ENCODE measurements around the gene KDELR3.

The KDELR3 gene

GRCh38 chr22:38432264-38432663 is 35.6 kb upstream of the KDELR3 start:
- Histone ChIP-seq H3K4me1 (ENCODE audit: insufficient read depth, poor library complexity, severe bottlenecking) (no peaks in the 10 kb centered on the region), H3K9me3 (ENCODE audit: severe bottlenecking) (no peaks in the 10 kb centered on the region), H3K27ac (ENCODE audit: poor library complexity, severe bottlenecking) (no peak overlapping the region), H3K36me3 (ENCODE audit: low read depth) (no peaks in the 10 kb centered on the region), H3K27me3 (ENCODE audit: insufficient read depth, poor library complexity, severe bottlenecking) (no peaks in the 10 kb centered on the region), H3K4me3 (ENCODE audit: severe bottlenecking) (no peak overlapping the region)
- ATAC-seq (ENCODE audit: low read depth) (no peak), DNase-seq (ENCODE audit: low spot score) (no peak)
- no peak for TF ChIP-seq CTCF (IDR thresholded peaks at IDR 0.05; ENCODE audit: poor library complexity, severe bottlenecking)

- no peak for DNase-seq (ENCODE audit: low spot score)
- Histone ChIP-seq H3K4me1 (ENCODE audit: insufficient read depth, poor library complexity, severe bottlenecking) (no peaks in the 10 kb centered on the region), H3K9me3 (ENCODE audit: severe bottlenecking) (no peaks in the 10 kb centered on the region), H3K36me3 (ENCODE audit: low read depth) (no peaks in the 10 kb centered on the region), H3K27me3 (ENCODE audit: insufficient read depth, poor library complexity, severe bottlenecking) (no peaks in the 10 kb centered on the region), H3K27ac (ENCODE audit: poor library complexity, severe bottlenecking) (no peak overlapping the region), H3K4me3 (ENCODE audit: severe bottlenecking) (no peak overlapping the region)
- ATAC-seq (ENCODE audit: low read depth), result no peak
- TF ChIP-seq CTCF (IDR thresholded peaks at IDR 0.05; ENCODE audit: poor library complexity, severe bottlenecking), result no peak
These were observed 34.0 kb upstream of the KDELR3 start for GRCh38 chr22:38433871-38434270.

- no peaks in the 10 kb centered on the region for H3K4me1 ChIP-seq (ENCODE audit: insufficient read depth, poor library complexity, severe bottlenecking)
- no peaks in the 10 kb centered on the region for H3K36me3 ChIP-seq (ENCODE audit: low read depth)
- H3K27me3 ChIP-seq (ENCODE audit: insufficient read depth, poor library complexity, severe bottlenecking), result no peaks in the 10 kb centered on the region
- H3K9me3 ChIP-seq (ENCODE audit: severe bottlenecking), result no peaks in the 10 kb centered on the region
- no peak overlapping the region for H3K4me3 ChIP-seq (ENCODE audit: severe bottlenecking)
- no peak overlapping the region for H3K27ac ChIP-seq (ENCODE audit: poor library complexity, severe bottlenecking)
- DNase-seq (ENCODE audit: low spot score), result no peak
- no peak for ATAC-seq (ENCODE audit: low read depth)
- no peak for TF ChIP-seq CTCF (IDR thresholded peaks at IDR 0.05; ENCODE audit: poor library complexity, severe bottlenecking)
These were observed 32.9 kb upstream of the KDELR3 start for GRCh38 chr22:38435010-38435409.

GRCh38 chr22:38435965-38436364 is 31.9 kb upstream of the KDELR3 start:
- Histone ChIP-seq H3K27ac (ENCODE audit: poor library complexity, severe bottlenecking) (no peak overlapping the region), H3K4me1 (ENCODE audit: insufficient read depth, poor library complexity, severe bottlenecking) (no peaks in the 10 kb centered on the region), H3K36me3 (ENCODE audit: low read depth) (no peaks in the 10 kb centered on the region), H3K4me3 (ENCODE audit: severe bottlenecking) (no peak overlapping the region), H3K9me3 (ENCODE audit: severe bottlenecking) (no peaks in the 10 kb centered on the region), H3K27me3 (ENCODE audit: insufficient read depth, poor library complexity, severe bottlenecking) (no peaks in the 10 kb centered on the region)
- no peak for TF ChIP-seq CTCF (IDR thresholded peaks at IDR 0.05; ENCODE audit: poor library complexity, severe bottlenecking)
- ATAC-seq (ENCODE audit: low read depth) (no peak), DNase-seq (ENCODE audit: low spot score) (no peak)

- Histone ChIP-seq H3K27ac (ENCODE audit: poor library complexity, severe bottlenecking) (no peak overlapping the region), H3K4me3 (ENCODE audit: severe bottlenecking) (no peak overlapping the region), H3K36me3 (ENCODE audit: low read depth) (no peaks in the 10 kb centered on the region), H3K27me3 (ENCODE audit: insufficient read depth, poor library complexity, severe bottlenecking) (no peaks in the 10 kb centered on the region), H3K9me3 (ENCODE audit: severe bottlenecking) (no peaks in the 10 kb centered on the region), H3K4me1 (ENCODE audit: insufficient read depth, poor library complexity, severe bottlenecking) (no peaks in the 10 kb centered on the region)
- no peak for ATAC-seq (ENCODE audit: low read depth)
- TF ChIP-seq CTCF (IDR thresholded peaks at IDR 0.05; ENCODE audit: poor library complexity, severe bottlenecking), result no peak
- DNase-seq (ENCODE audit: low spot score), result no peak
These were observed 31.1 kb upstream of the KDELR3 start for GRCh38 chr22:38436629-38437395.
